ENCODE measurements around the gene FYCO1. TPM values are rescaled to one million over a fixed set of nuclear protein-coding genes. Genes with fewer than 3 reads are reported as not detected.

The FYCO1 gene
- polyA plus RNA-seq, 1 experiment: 14.2 TPM

- no peaks in the 10 kb centered on the region for H3K27me3 ChIP-seq (ENCODE audit: control insufficient read depth, insufficient read depth, low read length)
- H3K36me3 ChIP-seq (ENCODE audit: control insufficient read depth, insufficient read depth, low read length): no peaks in the 10 kb centered on the region
- ChIA-PET POLR2A (no interaction called here), CTCF (interaction anchor here (1.2 kb wide), 1 partner anchor 167 kb away, joined by 4 read pairs; no protein-coding TSS in a partner anchor)
- H3K4me3 ChIP-seq (ENCODE audit: low read depth, low read length): no peak overlapping the region
- no peak for TF ChIP-seq CTCF (IDR thresholded peaks at IDR 0.05; ENCODE audit: insufficient read depth, low read depth, low read length)
- no peak for DNase-seq (ENCODE audit: low read depth)
These were observed 84.7 kb downstream of the FYCO1 start for GRCh38 chr3:45910892-45911291.

GRCh38 chr3:45909542-45909941 lies 86.1 kb downstream of the FYCO1 start:
- H3K4me3 ChIP-seq (ENCODE audit: low read depth, low read length): no peak overlapping the region
- peaks cover under 1% of the 10 kb centered on the region; the same call in 1 of the 2 replicates for H3K27me3 ChIP-seq (ENCODE audit: control insufficient read depth, insufficient read depth, low read length)
- TF ChIP-seq CTCF (IDR thresholded peaks at IDR 0.05; ENCODE audit: insufficient read depth, low read depth, low read length): no peak
- H3K36me3 ChIP-seq (ENCODE audit: control insufficient read depth, insufficient read depth, low read length): no peaks in the 10 kb centered on the region
- no peak for DNase-seq (ENCODE audit: low read depth)
- ChIA-PET CTCF (interaction anchor here (1.6 to 6.2 kb wide), 2 partner anchors 11 to 148 kb away, joined by 6 to 43 read pairs; no protein-coding TSS in a partner anchor), POLR2A (no interaction called here)

- POLR2A ChIA-PET: no interaction called here
- no peaks in the 10 kb centered on the region for H3K36me3 ChIP-seq (ENCODE audit: control insufficient read depth, insufficient read depth, low read length)
- TF ChIP-seq CTCF (IDR thresholded peaks at IDR 0.05; ENCODE audit: insufficient read depth, low read depth, low read length): no peak
- CTCF ChIA-PET: interaction anchor here (1.4 to 6.2 kb wide), 4 partner anchors 12 to 249 kb away, joined by 4 to 43 read pairs (median 6); no protein-coding TSS in a partner anchor
- H3K27me3 ChIP-seq (ENCODE audit: control insufficient read depth, insufficient read depth, low read length): peaks cover 3% of the 10 kb centered on the region; the same call in 1 of the 2 replicates
- no peak for DNase-seq (ENCODE audit: low read depth)
- no peak overlapping the region for H3K4me3 ChIP-seq (ENCODE audit: low read depth, low read length)
These were observed 86.9 kb downstream of the FYCO1 start for GRCh38 chr3:45908761-45909160.

GRCh38 chr3:45907769-45908705 lies 87.6 kb downstream of the FYCO1 start:
- H3K4me3 ChIP-seq (ENCODE audit: low read depth, low read length): no peak overlapping the region
- no peak for TF ChIP-seq CTCF (IDR thresholded peaks at IDR 0.05; ENCODE audit: insufficient read depth, low read depth, low read length)
- POLR2A ChIA-PET: no interaction called here

GRCh38 chr3:45906681-45907407 lies 88.8 kb downstream of the FYCO1 start:
- ChIA-PET CTCF (interaction anchor here (0.6 to 6.2 kb wide), 12 partner anchors 9 to 327 kb away, joined by 3 to 43 read pairs (median 4); no protein-coding TSS in a partner anchor), POLR2A (no interaction called here)
- Histone ChIP-seq H3K36me3 (ENCODE audit: control insufficient read depth, insufficient read depth, low read length) (no peaks in the 10 kb centered on the region), H3K4me3 (ENCODE audit: low read depth, low read length) (no peak overlapping the region), H3K27me3 (ENCODE audit: control insufficient read depth, insufficient read depth, low read length) (peaks cover 3% of the 10 kb centered on the region; the same call in 1 of the 2 replicates)
- DNase-seq (ENCODE audit: low read depth): no peak
- peak; percentile 74 for TF ChIP-seq CTCF (IDR thresholded peaks at IDR 0.05; ENCODE audit: insufficient read depth, low read depth, low read length)

More at GRCh38 chr3:45907769-45908705, 87.6 kb downstream of the FYCO1 start:
- no peaks in the 10 kb centered on the region for H3K36me3 ChIP-seq (ENCODE audit: control insufficient read depth, insufficient read depth, low read length)
- peaks cover 3% of the 10 kb centered on the region; the same call in 1 of the 2 replicates for H3K27me3 ChIP-seq (ENCODE audit: control insufficient read depth, insufficient read depth, low read length)
- CTCF ChIA-PET: interaction anchor here (0.6 to 6.2 kb wide), 14 partner anchors 8 to 326 kb away, joined by 3 to 43 read pairs (median 4); no protein-coding TSS in a partner anchor
- DNase-seq (ENCODE audit: low read depth): no peak

Data from BJ (cell line).